ENCODE results near the gene CD160.

Gene CD160

DNA sequence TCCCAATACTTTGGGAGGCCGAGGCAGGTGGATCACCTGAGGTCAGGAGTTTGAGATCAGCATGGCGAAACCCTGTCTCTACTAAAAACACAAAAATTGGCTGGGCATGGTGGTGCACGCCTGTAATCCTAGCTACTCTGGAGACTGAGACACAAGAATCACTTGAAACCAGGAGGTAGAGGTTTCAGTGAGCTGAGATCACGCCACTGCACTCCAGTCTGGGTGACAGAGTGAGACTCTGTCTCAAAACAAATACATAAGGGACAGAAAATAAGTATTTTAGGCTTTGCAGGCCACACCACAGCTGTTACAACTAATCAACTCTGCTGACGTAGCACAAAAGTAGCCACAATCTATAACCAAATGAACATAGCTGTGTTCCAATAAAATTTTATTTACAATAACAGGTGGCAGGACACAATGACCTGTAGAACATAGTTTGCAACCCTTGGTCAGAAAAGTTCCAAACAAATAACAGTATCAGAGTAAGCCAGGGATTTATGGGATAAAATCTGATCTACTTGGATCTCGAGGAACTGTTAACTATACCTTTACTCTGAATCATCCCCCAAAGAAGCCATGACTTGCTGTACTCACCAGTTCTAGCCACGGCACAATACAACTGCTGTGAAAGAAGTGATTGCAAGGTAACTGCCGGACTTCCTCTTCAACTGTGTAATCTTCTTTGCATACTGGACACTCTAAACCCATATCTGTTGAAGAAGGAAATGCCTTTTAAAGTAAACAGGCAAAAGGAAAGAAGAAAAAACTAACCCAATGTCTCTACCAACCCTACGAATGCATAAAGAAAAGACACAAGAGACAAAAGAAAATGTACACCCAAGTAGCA, 28.3 kb downstream of the CD160 start:
- Histone ChIP-seq H2AFZ (ENCODE audit: low read length) (no peak overlapping the region), H3K9me2 (replicated peaks; ENCODE audit: insufficient read depth, low read length) (no peaks in the 10 kb centered on the region), H3K79me2 (ENCODE audit: low read length) (no peaks in the 10 kb centered on the region), H3K9me3 (replicated peaks; ENCODE audit: insufficient read depth, low read length) (no peaks in the 10 kb centered on the region), H4K20me1 (ENCODE audit: insufficient read depth, low read length) (no peaks in the 10 kb centered on the region), H3K36me3 (replicated peaks; ENCODE audit: insufficient read depth, low read length) (no peaks in the 10 kb centered on the region; the same call in 1 of the 2 replicates), H3K9ac (ENCODE audit: low read length) (no peak overlapping the region), H3K27me3 (replicated peaks; ENCODE audit: insufficient read depth, low read length) (no peaks in the 10 kb centered on the region), H3K4me1 (ENCODE audit: low read length) (no peaks in the 10 kb centered on the region; the same call in 1 of the 2 replicates), H3K4me3 (ENCODE audit: low read length) (no peak overlapping the region), H3K27ac (ENCODE audit: low read length) (peak overlapping the region; percentile 29; the same call in 1 of the 2 replicates), H3F3A (ENCODE audit: insufficient read depth, low read length) (no peaks in the 10 kb centered on the region), H3K4me2 (ENCODE audit: low read depth, low read length) (no peak overlapping the region)
- TF ChIP-seq CTCF (IDR thresholded peaks at IDR 0.05; ENCODE audit: low read length) (no peak), EZH2phosphoT487 (IDR thresholded peaks at IDR 0.05; ENCODE audit: low read length) (no peak), EZH2 (optimal IDR thresholded peaks at IDR 0.05; ENCODE audit: low read depth, low read length) (no peak)
- DNase-seq = peak; percentile 8

GRCh38 chr1:145750426-145750825, 31.1 kb downstream of the CD160 start:
- H3K27me3 ChIP-seq (replicated peaks; ENCODE audit: insufficient read depth, low read length) = no peaks in the 10 kb centered on the region
- no peak overlapping the region for H3K4me3 ChIP-seq (ENCODE audit: low read length)
- no peaks in the 10 kb centered on the region for H4K20me1 ChIP-seq (ENCODE audit: insufficient read depth, low read length)
- no peaks in the 10 kb centered on the region for H3K79me2 ChIP-seq (ENCODE audit: low read length)
- H3K9me3 ChIP-seq (replicated peaks; ENCODE audit: insufficient read depth, low read length) = no peaks in the 10 kb centered on the region
- no peak overlapping the region for H3K4me2 ChIP-seq (ENCODE audit: low read depth, low read length)
- H3K9me2 ChIP-seq (replicated peaks; ENCODE audit: insufficient read depth, low read length) = no peaks in the 10 kb centered on the region
- no peaks in the 10 kb centered on the region; the same call in 1 of the 2 replicates for H3K4me1 ChIP-seq (ENCODE audit: low read length)
- H3K27ac ChIP-seq (ENCODE audit: low read length) = no peak overlapping the region
- TF ChIP-seq EZH2phosphoT487 (IDR thresholded peaks at IDR 0.05; ENCODE audit: low read length) (no peak), EZH2 (optimal IDR thresholded peaks at IDR 0.05; ENCODE audit: low read depth, low read length) (no peak), CTCF (IDR thresholded peaks at IDR 0.05; ENCODE audit: low read length) (no peak)
- no peak for DNase-seq
- H2AFZ ChIP-seq (ENCODE audit: low read length) = no peak overlapping the region
- H3F3A ChIP-seq (ENCODE audit: insufficient read depth, low read length) = no peaks in the 10 kb centered on the region
- no peaks in the 10 kb centered on the region for H3K36me3 ChIP-seq (replicated peaks; ENCODE audit: insufficient read depth, low read length)
- no peak overlapping the region for H3K9ac ChIP-seq (ENCODE audit: low read length)

GRCh38 chr1:145751491-145752037, 32.3 kb downstream of the CD160 start:
- no peak for DNase-seq
- Histone ChIP-seq H3K9ac (ENCODE audit: low read length) (no peak overlapping the region), H4K20me1 (ENCODE audit: insufficient read depth, low read length) (no peaks in the 10 kb centered on the region), H3K4me2 (ENCODE audit: low read depth, low read length) (no peak overlapping the region), H3K4me3 (ENCODE audit: low read length) (no peak overlapping the region), H3K9me2 (replicated peaks; ENCODE audit: insufficient read depth, low read length) (no peaks in the 10 kb centered on the region), H3K4me1 (ENCODE audit: low read length) (no peaks in the 10 kb centered on the region; the same call in 1 of the 2 replicates), H3F3A (ENCODE audit: insufficient read depth, low read length) (no peaks in the 10 kb centered on the region), H3K9me3 (replicated peaks; ENCODE audit: insufficient read depth, low read length) (no peaks in the 10 kb centered on the region), H3K79me2 (ENCODE audit: low read length) (no peaks in the 10 kb centered on the region), H3K36me3 (replicated peaks; ENCODE audit: insufficient read depth, low read length) (no peaks in the 10 kb centered on the region), H3K27me3 (replicated peaks; ENCODE audit: insufficient read depth, low read length) (no peaks in the 10 kb centered on the region), H2AFZ (ENCODE audit: low read length) (no peak overlapping the region), H3K27ac (ENCODE audit: low read length) (no peak overlapping the region)
- TF ChIP-seq EZH2phosphoT487 (IDR thresholded peaks at IDR 0.05; ENCODE audit: low read length) (no peak), CTCF (IDR thresholded peaks at IDR 0.05; ENCODE audit: low read length) (no peak), EZH2 (optimal IDR thresholded peaks at IDR 0.05; ENCODE audit: low read depth, low read length) (no peak)

All from MM.1S (cell line).